T1000 (cell line): ENCODE measurements around the gene IL36RN.

ENCODE experiments used
- DNase-seq: peaks from one replicate; lab custom pipeline; 2025; ENCODE audit warnings: mixed read lengths; lab: John Stamatoyannopoulos, UW

The IL36RN gene

GRCh38 chr2:113102133-113102532 lies 43.1 kb downstream of the IL36RN start:
- DNase-seq, result no peak

- DNase-seq, result no peak
Observed at GRCh38 chr2:113103277-113103676, 44.3 kb downstream of the IL36RN start.

GRCh38 chr2:113104054-113104611 lies 45.1 kb downstream of the IL36RN start:
- DNase-seq, result no peak

- no peak for DNase-seq
Observed at GRCh38 chr2:113105047-113105785, 46.2 kb downstream of the IL36RN start.

GRCh38 chr2:113111121-113111520 lies 52.1 kb downstream of the IL36RN start:
- no peak for DNase-seq

GRCh38 chr2:113111823-113112287 lies 52.9 kb downstream of the IL36RN start:
- DNase-seq, result no peak

GRCh38 chr2:113112441-113112840 lies 53.4 kb downstream of the IL36RN start:
- DNase-seq, result no peak

- DNase-seq, result no peak
Observed at GRCh38 chr2:113112871-113113270, 53.9 kb downstream of the IL36RN start.

- DNase-seq, result no peak
Observed at GRCh38 chr2:113113807-113114206, 54.8 kb downstream of the IL36RN start.
